AG04449 (cell line): Measurements from ENCODE around the gene LIMS1.

ENCODE experiments used
- CTCF ChIA-PET: fragments of 350-600 bp; formaldehyde crosslinking; extraction: SDS; loops from one replicate; lab custom pipeline; 2021; ENCODE audit warnings: antibody characterized with exemption; lab: Yijun Ruan, JAX
- POLR2A ChIA-PET: fragments of 400-600, 350-600 bp; formaldehyde crosslinking; extraction: SDS; loops from one replicate; lab custom pipeline; 2020; ENCODE audit warnings: antibody characterized with exemption, inconsistent platforms; lab: Yijun Ruan, JAX
- DNase-seq: peaks from one replicate; pipeline ENCODE4 v3.0.0-alpha.2; 2010; ENCODE audit warnings: low read depth, low spot score
- H3K4me3 ChIP-seq: 2 replicates; pipeline ENCODE4 v1.5.1; 2011; ENCODE audit warnings: low read depth, mild to moderate bottlenecking, control low read depth, low read length
- CTCF ChIP-seq: IDR thresholded peaks from one replicate; pipeline ENCODE4 v1.5.1; 2011; ENCODE audit warnings: mild to moderate bottlenecking, moderate library complexity, low read length, control low read depth, inconsistent platforms; ENCODE audit not compliant: insufficient read depth; ENCODE audit errors: missing control alignments

The LIMS1 gene

GRCh38 chr2:108583903-108584520, 49.7 kb downstream of the LIMS1 start:
- H3K4me3 ChIP-seq, result no peak overlapping the region
- peak; percentile 72 for TF ChIP-seq CTCF
- DNase-seq, result no peak
- ChIA-PET POLR2A (interaction anchor here (0.6 kb wide), 1 partner anchor 32 kb away, joined by 3 read pairs; no protein-coding TSS in a partner anchor), CTCF (interaction anchor here (0.7 to 6.7 kb wide), 48 partner anchors 10 to 368 kb away, joined by 3 to 91 read pairs (median 4); partner anchors contain the start of gene GCC2)

- POLR2A ChIA-PET, result no interaction called here
- CTCF ChIA-PET, result interaction anchor here (1.0 to 6.7 kb wide), 13 partner anchors 9 to 343 kb away, joined by 3 to 91 read pairs (median 6); no protein-coding TSS in a partner anchor
- no peak for DNase-seq
- TF ChIP-seq CTCF, result no peak
- H3K4me3 ChIP-seq, result no peak overlapping the region
Observed at GRCh38 chr2:108585436-108585835, 51.2 kb downstream of the LIMS1 start.

GRCh38 chr2:108586116-108586515, 51.8 kb downstream of the LIMS1 start:
- no peak overlapping the region for H3K4me3 ChIP-seq
- POLR2A ChIA-PET, result interaction anchor here (1.7 kb wide), 1 partner anchor 9 kb away, joined by 5 read pairs; no protein-coding TSS in a partner anchor
- DNase-seq, result no peak
- no peak for TF ChIP-seq CTCF
- CTCF ChIA-PET, result interaction anchor here (1.0 to 6.7 kb wide), 8 partner anchors 13 to 234 kb away, joined by 3 to 91 read pairs (median 4); no protein-coding TSS in a partner anchor

- CTCF ChIA-PET, result interaction anchor here (0.7 to 6.7 kb wide), 10 partner anchors 9 to 238 kb away, joined by 3 to 91 read pairs (median 4); no protein-coding TSS in a partner anchor
- TF ChIP-seq CTCF, result no peak
- DNase-seq, result no peak
- no peak overlapping the region for H3K4me3 ChIP-seq
- POLR2A ChIA-PET, result interaction anchor here (1.7 kb wide), 1 partner anchor 9 kb away, joined by 5 read pairs; no protein-coding TSS in a partner anchor
Observed at GRCh38 chr2:108586631-108587030, 52.4 kb downstream of the LIMS1 start.

GRCh38 chr2:108587621-108588020, 53.4 kb downstream of the LIMS1 start:
- ChIA-PET POLR2A (interaction anchor here (0.6 to 1.7 kb wide), 2 partner anchors 8 to 54 kb away, joined by 3 to 5 read pairs; no protein-coding TSS in a partner anchor), CTCF (interaction anchor here (1.3 to 6.7 kb wide), 5 partner anchors 8 to 235 kb away, joined by 3 to 91 read pairs (median 5); no protein-coding TSS in a partner anchor)
- DNase-seq, result no peak
- no peak overlapping the region for H3K4me3 ChIP-seq
- no peak for TF ChIP-seq CTCF

DNA sequence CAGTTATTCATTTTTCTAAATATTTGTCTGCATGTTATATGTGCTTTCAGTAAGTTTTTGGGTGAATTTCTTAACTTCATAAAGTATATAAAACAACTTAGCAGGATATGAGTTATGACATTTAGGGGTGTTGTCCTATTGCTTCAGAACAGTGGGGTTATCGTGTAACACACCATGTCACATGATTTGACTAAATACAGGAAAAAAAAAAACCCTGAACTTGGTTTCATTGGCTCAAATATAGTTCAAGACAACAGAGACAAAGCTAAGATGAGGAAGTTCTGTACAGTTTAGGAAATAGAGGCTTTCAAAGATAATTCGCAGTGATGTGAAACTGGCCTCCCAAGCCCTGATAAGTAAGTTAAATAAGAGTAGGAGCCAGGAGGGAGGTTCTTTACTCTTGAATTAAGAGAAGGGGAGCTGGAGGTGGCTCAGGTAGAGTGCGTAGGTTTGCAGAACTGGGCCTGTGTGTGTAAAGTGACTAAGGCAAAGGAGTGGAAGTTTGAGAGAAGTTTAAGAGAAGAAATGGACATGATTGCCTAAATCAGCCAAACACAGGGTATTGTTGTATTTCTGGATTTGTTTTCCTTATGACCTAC, 53.9 kb downstream of the LIMS1 start:
- POLR2A ChIA-PET, result no interaction called here
- no peak for DNase-seq
- TF ChIP-seq CTCF, result no peak
- CTCF ChIA-PET, result interaction anchor here (1.3 to 6.7 kb wide), 3 partner anchors 7 to 236 kb away, joined by 3 to 91 read pairs (median 64); no protein-coding TSS in a partner anchor
- H3K4me3 ChIP-seq, result no peak overlapping the region
